ENCODE results near the gene LCP1. TPM values are rescaled to one million over a fixed set of nuclear protein-coding genes. Genes with fewer than 3 reads are reported as not detected.

Gene LCP1
- total RNA-seq, 6 experiments from 2014 or later: 0.05 TPM; not detected in 5

- no peak overlapping the region for H3K4me3 Mint-ChIP-seq
- no peak overlapping the region for H3K27ac Mint-ChIP-seq
These were observed 1.8 kb downstream of the LCP1 start for GRCh38 chr13:46179969-46180763.

GRCh38 chr13:46179491-46179908 lies 2.5 kb downstream of the LCP1 start:
- peaks cover 7% of the 10 kb centered on the region; the same call in 1 of the 2 replicates for H3K27me3 Mint-ChIP-seq (ENCODE audit: insufficient read depth)
- no peak overlapping the region for H3K4me3 Mint-ChIP-seq
- H3K36me3 Mint-ChIP-seq (ENCODE audit: low read depth): no peaks in the 10 kb centered on the region
- no peaks in the 10 kb centered on the region for H3K9me3 Mint-ChIP-seq
- no peaks in the 10 kb centered on the region for H3K4me1 Mint-ChIP-seq (ENCODE audit: low read depth)
- no peak overlapping the region for H3K27ac Mint-ChIP-seq
- no peak for TF ChIP-seq CTCF (IDR thresholded peaks at IDR 0.05)
- DNase-seq: no peak

More at GRCh38 chr13:46179969-46180763, 1.8 kb downstream of the LCP1 start:
- H3K36me3 Mint-ChIP-seq (ENCODE audit: low read depth): no peaks in the 10 kb centered on the region
- no peak for TF ChIP-seq CTCF (IDR thresholded peaks at IDR 0.05)
- H3K4me1 Mint-ChIP-seq (ENCODE audit: low read depth): no peaks in the 10 kb centered on the region
- peaks cover 2% of the 10 kb centered on the region; the same call in 1 of the 2 replicates for H3K27me3 Mint-ChIP-seq (ENCODE audit: insufficient read depth)
- no peaks in the 10 kb centered on the region for H3K9me3 Mint-ChIP-seq
- DNase-seq: no peak

- Mint-ChIP-seq H3K4me1 (ENCODE audit: low read depth) (no peaks in the 10 kb centered on the region), H3K27ac (no peak overlapping the region), H3K9me3 (no peaks in the 10 kb centered on the region), H3K36me3 (ENCODE audit: low read depth) (no peaks in the 10 kb centered on the region), H3K4me3 (no peak overlapping the region), H3K27me3 (ENCODE audit: insufficient read depth) (peaks cover 8% of the 10 kb centered on the region; the same call in 1 of the 2 replicates)
- TF ChIP-seq CTCF (IDR thresholded peaks at IDR 0.05): no peak
- no peak for DNase-seq
These were observed 3.2 kb downstream of the LCP1 start for GRCh38 chr13:46178821-46179220.

GRCh38 chr13:46178143-46178542 lies 3.8 kb downstream of the LCP1 start:
- H3K36me3 Mint-ChIP-seq (ENCODE audit: low read depth): no peaks in the 10 kb centered on the region
- no peak for DNase-seq

GRCh38 chr13:46176756-46177155 lies 5.2 kb downstream of the LCP1 start:
- no peaks in the 10 kb centered on the region for H3K9me3 Mint-ChIP-seq
- no peak for DNase-seq
- no peak overlapping the region for H3K4me3 Mint-ChIP-seq
- H3K27ac Mint-ChIP-seq: no peak overlapping the region
- TF ChIP-seq CTCF (IDR thresholded peaks at IDR 0.05): no peak
- no peaks in the 10 kb centered on the region for H3K4me1 Mint-ChIP-seq (ENCODE audit: low read depth)
- no peaks in the 10 kb centered on the region for H3K36me3 Mint-ChIP-seq (ENCODE audit: low read depth)
- peaks cover 12% of the 10 kb centered on the region for H3K27me3 Mint-ChIP-seq (ENCODE audit: insufficient read depth)

More at GRCh38 chr13:46178143-46178542, 3.8 kb downstream of the LCP1 start:
- no peaks in the 10 kb centered on the region for H3K9me3 Mint-ChIP-seq
- H3K27me3 Mint-ChIP-seq (ENCODE audit: insufficient read depth): peaks cover 10% of the 10 kb centered on the region
- H3K27ac Mint-ChIP-seq: no peak overlapping the region
- H3K4me3 Mint-ChIP-seq: no peak overlapping the region
- H3K4me1 Mint-ChIP-seq (ENCODE audit: low read depth): no peaks in the 10 kb centered on the region
- no peak for TF ChIP-seq CTCF (IDR thresholded peaks at IDR 0.05)

Measured in HFFc6 (cell line).